ENCODE measurements around the gene CEMP1.
A peak's percentile ranks its signal among the peaks of the same experiment; 100 is the strongest.

Gene CEMP1

DNA sequence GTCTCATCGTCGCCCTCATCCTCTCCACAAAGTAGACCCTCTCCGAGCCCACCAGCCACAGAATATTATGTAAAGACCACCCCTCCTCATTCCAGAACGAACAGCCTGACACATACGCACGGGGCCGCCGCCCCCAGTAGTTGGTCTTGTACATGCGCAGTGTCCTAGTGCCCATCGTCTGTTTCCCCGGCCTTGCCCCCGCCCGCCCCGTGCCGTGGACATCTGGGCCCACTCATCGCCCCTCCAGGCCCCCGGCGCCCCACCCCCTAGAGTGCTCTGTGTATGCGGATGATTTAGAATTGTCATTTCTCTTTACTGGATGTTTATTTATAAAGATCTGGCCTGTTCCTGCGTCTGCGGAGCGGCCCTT, 11.5 kb downstream of the CEMP1 start:
- DNase-seq (ENCODE audit: low read depth in 2 of 2), result no peak

DNA sequence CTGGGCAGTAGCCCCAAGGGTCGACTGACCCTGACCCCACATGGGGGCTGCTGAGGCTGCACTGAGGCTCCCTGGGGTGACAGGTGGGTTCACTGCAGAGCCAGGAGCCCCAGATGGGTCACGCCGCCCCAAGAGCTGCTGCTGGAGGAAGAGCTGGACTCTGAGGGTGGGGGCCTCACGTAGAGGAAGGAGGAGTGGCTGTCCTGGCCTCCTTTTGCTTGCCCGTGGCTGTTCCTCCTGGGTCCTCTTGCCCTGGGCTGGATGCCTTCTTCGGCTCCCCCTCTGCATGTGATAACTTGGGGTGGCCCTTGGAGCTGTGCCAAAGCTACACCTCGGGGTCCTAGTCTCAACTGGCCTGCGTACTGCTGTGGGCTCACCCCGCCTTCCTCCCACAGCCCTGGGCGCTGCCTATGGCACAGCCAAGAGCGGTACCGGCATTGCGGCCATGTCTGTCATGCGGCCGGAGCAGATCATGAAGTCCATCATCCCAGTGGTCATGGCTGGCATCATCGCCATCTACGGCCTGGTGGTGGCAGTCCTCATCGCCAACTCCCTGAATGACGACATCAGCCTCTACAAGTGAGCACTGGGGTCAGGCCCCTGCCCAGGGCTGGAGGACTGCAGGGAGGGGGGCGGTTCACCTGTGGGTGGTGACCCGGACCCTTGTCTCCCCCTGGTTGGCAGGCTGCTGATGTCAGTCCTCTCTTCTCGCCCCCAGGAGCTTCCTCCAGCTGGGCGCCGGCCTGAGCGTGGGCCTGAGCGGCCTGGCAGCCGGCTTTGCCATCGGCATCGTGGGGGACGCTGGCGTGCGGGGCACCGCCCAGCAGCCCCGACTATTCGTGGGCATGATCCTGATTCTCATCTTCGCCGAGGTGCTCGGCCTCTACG, 12.1 kb downstream of the CEMP1 start:
- no peak for DNase-seq (ENCODE audit: low read depth in 2 of 2)

DNA sequence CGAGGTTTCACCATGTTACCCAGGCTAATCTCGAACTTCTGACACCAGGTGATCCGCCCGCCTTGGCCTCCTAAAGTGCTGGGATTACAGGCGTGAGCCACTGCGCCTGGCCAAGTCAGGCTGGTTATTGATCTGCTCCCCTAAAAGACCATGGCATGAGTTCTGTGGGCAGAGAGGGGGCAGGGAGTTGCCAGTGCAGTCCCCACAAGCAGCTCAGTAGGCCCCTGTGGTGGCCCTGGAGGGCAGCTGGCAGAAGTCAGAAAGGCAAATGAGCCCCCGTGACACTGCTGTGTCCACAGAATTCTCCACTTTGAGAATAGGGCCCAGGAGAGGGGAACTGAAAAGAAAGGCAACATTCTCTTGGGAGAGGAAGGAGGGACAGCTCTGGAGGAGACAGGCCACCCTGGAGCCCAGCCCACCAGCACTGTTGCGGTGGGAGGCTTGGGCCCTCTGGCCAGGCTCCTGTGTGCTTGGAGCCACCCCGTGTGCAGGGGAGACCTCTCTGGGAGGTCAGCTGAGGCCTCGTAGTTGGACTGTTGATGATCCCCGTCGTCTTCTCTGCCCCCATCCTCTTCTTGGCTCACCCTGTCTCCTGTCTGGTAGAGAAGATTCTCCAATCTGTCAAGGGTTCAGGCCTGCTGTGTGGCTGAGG, 13.1 kb downstream of the CEMP1 start:
- DNase-seq (ENCODE audit: low read depth in 2 of 2), result no peak

DNA sequence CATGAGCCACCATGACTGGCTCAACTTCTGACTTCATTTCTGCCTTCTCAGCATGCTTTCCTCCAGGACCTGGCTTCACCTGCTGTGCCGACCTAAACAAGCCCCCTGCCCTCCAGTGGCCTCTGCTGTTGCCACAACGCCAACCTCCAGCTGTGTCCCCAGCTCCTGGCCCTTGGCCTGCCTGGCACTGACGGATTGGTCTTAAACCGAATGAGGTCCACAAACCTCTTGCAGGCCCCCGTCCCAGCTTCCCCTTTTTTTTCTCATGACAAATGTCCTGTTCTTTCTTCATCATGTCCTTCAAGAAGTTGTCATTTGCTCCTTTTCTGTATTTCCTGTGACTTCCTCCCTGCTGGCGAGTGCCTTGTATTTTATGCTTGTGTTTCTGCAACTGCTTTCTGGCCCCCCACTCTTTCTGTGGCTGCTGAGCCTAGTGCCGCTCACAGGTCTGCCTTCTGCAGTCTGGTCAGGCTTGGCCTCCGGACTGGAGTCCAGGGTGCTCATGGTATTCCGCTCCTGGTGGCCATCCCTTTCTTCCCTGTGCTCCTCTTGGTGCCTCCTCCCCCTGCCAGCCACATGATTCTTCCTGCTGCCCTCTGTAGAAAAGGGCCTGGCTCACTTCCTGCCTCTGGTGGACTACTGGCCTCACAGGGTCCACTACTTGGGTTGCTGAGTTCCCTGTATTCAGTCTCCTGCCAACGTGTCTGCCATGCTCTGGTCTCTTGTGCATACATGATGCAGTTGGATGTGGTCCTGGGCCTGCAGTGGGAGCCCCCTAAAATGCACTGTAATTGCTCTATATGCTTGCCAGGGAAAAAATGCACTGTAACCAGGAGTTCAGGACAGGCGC, 14.6 kb downstream of the CEMP1 start:
- no peak for DNase-seq (ENCODE audit: low read depth in 2 of 2)

DNA sequence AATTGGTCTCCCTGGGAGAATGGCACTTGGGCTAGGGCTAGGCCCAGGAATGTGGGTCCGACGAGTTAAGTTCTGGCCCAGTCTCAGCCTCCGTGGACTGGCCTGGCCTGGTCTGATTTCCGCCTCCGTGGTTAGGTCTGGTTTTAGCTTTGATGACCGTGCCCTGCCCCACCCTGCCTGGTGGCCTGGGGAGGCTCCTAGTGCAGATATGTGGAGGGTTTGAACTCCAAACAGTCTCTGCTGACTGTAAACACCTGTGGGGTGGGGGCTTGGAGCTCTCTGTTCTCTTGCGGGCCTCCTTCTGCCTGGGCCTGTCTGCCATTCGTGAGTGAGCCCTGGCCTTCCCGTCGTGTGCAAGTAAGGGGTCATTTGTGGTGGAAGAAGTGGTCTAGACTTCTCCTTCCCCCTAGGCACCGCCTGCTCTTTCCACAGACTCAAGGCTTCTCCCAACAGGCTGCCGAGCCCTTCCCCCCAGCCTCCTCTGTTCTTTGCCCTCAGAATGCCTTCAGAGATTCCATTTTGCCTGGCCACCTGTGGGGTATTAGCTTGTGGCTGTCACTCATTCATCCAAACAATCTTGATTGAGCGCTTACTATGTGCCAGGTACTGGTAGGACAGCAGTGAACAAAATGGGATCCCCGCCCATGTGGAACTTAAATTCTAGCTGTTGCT, 15.9 kb downstream of the CEMP1 start:
- no peak for DNase-seq (ENCODE audit: low read depth in 2 of 2)

DNA sequence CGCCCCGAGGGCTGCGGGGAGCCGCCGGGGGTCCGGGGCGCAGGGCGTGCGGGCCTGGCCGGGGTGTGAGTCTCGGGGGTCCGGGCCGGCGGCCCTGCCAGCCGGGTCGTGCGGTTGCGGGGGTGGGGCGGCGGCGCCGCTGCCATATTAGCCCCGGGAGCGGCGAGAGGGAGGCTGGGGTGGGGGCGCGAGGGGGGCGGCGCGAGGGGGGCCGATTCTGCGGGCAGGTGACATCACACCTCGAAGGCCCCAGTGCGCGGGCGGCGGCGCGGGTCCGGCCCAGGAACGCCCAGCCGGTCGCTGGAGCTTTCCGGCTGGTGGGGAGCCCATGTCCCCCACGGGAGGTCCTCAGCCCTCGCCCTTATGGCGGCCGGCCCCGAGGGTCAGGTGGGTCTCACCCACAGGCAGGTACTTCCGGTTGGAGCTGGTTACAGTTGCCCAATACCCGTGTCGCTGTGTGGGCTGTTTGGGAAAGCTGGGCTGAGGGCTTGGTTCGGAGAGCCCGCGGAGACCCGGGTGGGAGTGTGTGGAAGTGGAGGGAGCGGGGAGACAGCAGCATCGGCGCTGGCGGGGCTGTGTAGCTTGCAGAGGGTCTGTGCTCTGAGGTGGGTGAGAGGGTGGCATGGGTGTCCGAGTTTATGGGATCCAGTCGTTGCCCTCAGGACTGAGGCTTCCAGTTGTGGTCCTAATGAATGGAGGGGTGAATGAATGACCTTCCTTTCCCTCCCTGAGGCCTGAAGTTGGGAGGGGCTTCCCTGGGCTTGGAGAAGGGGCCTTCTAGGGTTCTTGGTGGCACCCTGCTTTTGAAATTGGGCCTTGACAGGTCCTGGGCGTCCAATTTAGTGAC, 16.7 kb downstream of the CEMP1 start:
- no peak for DNase-seq (ENCODE audit: low read depth in 2 of 2)

DNA sequence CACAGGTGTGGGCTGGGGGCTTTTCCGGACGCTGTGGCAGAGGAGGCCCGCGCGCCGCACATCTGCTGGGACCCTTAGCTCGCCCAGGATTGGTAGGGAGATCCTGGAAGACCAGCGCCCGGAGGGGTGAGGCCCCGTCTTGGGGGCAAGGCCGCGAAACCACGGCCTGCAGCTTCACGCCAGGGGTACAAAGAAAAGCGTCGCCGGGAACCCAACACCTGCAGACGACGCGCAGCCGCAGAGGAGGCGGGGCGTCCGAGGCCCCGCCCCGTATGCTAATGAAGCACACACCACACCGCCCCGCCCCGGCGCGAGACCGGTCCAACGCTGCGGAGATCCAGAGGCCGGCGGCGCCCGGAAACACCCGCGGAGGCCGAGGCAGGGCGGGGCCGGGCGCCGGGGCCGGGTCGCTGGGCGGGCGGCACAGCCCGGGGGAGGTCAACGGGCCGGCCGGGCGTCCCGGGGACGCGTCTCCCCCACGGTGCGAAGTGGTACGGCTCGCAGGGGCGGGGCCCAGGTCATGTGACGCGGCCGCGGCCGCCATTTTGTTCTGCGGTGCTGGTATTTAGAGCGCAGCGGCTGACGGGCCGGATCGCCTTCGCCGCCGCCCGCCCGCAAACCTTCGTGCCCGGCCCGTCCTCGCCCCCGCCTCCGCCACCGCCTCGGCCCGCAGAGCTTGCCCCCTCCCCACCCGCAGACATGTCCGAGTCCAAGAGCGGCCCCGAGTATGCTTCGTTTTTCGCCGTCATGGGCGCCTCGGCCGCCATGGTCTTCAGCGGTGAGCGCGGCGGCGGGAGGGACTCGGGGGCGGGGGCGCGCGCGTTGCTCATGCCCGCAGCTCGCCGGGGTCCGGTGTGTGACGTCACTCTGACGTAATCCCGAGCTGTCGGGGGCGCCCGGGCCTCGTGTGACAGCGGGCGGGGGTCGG, 17.5 kb downstream of the CEMP1 start, which contains the start of gene ATP6V0C:
Gene ATP6V0C (plus strand): TSS at position 548 of the 928 bp plus-strand sequence. CDS start 152 bp downstream, at position 700.
- peak; percentile 69 to 81 for DNase-seq (ENCODE audit: low read depth in 2 of 2)

DNA sequence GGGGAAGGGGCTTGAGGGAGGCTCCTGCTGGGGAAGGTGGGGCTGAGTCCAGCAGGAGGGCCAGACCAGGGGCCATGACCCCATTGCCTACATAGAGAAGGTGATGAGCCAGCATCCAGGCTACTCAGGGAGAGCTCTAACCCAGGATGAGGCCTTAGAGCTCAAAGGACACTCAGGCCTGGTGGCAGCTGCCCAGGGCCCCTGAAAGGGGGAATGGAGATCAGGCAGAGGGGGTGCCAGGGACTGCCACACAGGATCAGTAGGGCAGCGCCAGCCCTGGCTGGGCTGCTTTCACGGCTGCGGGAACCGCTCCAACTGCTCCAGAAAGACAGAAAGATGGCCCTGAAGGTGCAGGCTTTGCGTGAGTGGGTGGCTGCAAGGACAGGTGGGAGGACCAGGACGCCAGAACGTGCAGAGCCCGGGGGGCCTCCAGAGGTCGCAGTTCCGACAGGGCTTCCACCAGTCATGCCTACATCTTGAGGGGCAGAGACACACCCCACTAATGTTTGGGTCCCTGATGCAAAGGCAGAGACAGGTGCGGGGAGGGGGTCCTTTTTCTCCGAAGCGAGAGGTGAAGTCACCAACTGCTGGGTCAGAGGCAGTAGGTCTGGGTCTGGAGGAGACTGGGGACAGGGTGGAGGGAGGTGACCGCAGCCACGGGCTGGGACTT, 18.3 kb downstream of the CEMP1 start:
- no peak for DNase-seq (ENCODE audit: low read depth in 2 of 2)

DNA sequence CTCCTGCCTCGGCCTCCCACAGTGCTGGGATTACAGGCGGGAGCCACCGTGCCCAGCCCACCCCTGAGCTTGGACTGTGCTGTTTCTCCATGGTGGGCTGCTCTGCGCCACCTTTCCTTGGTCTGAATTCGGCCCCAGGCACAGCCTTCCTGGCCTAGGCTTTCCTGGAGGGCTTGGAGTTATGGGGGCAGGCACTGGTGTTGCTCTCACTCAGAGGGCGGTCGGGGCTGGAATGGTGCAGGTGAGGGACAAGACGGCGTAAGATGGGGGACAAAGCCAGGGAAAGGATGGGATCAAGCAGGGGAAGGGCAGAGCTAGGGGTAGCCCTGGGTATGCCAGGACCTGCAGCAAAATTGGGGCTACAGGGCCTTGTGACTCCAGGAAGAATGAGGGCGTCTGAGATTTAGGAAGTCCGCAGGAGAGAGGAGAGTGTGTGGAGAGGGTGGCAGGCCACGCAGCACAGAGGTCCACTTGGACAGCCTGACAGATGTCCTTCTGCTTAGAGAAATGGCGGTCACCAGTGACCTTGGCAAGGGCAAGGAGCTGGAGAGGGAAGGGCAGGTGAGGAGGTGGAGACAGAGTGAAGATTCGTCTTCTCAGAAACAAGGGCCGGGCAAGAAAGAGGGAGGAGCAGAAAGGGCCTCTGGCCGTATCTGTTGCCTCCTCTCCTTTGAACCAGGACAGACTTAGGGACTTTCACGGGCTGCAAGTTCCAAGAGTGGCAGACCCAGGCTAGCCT, 19.0 kb downstream of the CEMP1 start:
- no peak for DNase-seq (ENCODE audit: low read depth in 2 of 2)

DNA sequence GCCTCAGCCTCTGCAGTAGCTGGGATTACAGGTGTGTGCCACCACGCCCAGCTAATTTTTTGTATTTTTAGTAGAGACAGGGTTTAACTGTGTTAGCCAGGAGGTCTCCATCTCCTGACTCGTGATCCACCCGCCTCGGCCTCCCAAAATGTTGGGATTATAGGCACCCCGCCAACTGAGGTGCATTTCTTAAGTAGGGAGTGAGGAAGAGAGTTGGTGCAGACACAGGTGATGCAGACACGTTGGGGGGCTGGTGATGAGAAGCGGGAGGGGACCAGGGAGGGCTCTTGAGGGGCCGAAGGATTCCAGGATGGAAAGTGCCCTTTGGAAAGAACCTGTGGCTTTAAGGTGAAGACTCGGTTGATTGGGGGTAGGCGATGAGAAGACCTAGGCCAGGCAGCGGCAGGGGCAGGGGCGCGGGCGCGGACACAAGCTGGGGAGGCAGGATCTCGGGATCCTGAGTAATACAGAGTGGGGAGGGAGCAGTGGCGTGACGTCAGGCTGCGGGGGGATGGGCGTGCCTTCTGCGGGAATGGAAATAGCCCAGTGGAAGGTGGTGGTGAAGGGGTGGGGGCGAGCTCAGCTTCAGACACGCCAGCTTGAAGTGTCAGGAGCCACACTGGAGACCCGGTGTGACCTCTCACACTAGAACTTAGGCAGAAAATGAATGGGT, 19.9 kb downstream of the CEMP1 start:
- DNase-seq (ENCODE audit: low read depth in 2 of 2), result no peak

DNA sequence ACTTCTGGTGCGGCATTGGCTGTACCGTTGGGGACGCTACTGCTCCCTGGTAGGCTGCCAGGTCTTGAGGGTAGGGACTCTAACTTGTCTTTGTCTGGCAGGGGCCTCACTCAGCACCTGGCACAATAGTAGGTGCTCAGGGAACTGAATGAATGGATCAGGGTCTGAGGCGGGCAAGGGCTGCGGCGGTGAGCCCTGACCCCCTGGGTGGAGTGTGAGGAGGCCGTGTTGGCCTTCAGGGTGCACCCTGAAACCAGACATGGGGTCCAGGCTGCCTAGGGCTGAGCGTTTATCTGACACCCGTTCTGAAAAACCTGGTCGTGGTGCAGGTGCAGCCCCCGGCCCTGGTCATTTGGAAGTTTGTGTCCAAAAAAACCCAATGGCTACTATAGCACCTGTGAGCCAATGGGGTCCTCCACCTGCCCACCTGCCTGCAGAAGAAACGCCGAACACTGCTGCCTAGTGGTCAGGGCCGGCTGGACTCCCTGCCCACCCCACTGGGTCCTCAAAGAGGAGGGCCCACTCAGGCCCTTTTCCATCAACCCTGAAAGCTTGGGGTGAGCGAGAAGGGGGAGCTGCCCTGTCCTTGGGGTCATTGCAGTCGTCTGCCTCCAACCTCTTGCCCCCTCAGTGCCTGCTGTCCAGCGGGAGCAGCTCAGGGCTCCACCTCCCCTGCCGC, 22.3 kb downstream of the CEMP1 start:
- DNase-seq (ENCODE audit: low read depth in 2 of 2), result no peak

DNA sequence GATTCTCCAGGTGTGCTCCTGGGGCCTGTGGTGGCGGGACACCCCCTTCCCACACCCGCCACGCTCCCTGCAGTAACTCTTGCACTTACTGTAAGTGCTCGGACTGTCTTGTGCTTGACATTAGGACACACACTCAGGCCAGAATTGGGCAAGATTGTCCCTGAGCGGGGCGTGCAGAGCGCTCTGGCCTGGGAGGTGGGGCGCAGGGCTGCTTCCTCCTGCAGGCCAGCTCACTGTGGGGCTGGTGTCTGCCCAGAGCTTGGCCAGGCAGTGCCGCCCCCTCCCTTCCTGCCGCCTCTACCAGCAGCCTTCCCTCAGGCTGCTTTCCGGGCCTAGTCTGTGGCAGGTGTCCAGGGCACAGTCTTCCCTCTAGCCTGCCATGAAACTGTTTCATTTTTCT, 23.5 kb downstream of the CEMP1 start:
- DNase-seq (ENCODE audit: low read depth in 2 of 2), result no peak

DNA sequence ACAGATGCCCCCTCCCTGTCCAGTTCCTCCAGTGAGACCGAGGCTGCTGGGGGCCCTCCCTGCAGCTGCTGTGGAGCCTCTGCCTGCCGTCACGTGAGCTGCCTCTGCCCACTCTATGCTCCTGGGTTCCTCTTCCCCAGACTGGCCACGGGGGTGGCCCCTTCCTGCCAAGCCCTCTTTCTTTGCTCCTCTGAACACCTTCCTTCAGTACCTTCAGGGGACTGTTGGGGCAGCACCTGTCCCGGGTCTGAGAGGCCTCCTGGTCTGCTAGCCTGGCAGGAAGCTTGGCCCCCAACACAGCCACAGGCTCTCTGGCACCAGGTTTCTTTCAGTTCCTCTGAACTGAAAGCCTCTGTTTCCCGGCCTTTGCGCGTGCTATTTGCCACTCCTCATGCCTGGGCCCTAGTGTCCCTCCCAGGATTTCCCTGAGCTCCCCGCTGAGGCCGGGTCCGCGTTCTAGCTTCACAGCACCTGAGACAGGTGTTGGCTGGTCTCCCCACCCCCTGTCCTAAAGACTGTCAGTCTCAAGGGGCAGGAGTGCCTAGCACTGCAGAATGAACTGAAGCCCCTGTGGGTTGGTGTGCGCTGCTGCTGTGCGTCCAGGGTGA, 24.1 kb downstream of the CEMP1 start:
- DNase-seq (ENCODE audit: low read depth in 2 of 2), result no peak

DNA sequence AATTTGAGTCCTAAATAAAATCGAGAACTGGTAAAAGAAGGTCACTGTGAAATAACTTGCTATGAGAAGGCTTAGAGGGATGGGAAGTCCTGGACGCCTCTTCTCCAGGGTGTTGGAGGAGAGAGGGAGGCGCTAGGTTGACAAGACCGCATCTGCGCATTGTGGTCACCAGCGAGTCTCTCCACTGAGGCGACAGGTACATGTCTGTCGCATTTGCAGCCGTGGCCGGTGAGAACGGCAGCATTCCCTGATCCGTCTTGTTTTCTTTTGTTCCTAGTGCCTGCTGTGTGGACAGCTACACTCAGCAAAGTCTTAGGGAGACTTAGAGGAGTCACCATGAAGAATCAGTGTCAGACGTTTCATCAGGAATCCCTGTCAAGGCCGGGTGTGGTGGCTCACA, 25.5 kb downstream of the CEMP1 start:
- no peak for DNase-seq (ENCODE audit: low read depth in 2 of 2)

DNA sequence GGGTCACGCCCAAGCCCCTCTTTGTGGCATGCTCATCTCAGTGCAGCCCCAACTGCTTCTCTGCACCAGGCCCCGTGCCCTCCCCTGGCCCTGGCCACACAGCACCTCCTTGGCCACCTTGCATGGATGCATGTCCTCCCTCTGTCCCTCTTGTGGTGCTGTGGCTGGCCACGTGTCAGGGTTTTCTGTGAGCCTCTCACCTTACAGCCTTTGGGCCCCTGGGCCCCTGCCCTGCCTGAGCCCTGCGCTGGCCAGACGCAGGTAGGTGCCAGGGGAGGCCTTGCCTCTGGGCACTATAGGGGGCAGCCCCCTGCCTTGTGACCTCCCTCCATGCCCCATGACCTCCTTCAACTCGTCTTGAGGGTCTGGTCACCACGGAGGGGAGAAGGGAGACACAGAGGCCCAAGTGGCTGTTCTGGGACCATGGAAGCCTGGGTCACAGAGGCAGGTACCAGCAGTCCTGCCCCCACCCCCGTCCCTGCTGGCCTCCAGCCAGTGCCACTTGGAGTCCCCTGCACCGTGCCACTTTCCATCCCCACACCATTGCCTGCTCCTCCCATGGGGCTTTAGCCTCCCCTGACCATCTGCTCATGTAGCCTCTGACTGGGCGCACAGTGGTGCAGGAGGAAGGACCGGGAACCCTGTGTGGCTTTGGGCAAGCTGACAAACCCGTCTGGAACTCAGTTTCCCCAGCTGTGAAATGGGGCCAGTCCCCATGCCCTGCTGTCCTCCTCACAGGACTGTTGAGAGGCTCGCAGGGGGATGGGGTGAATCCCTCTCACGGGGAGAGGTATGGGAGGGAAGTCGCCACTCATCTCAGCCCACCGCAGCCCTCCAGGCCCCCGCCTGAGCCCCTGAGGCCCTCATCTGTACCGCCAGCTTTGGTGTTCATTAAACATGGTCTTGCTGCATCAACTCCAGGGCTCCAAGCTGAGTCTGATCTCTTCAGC, 29.0 kb downstream of the CEMP1 start:
- no peak for DNase-seq (ENCODE audit: low read depth in 2 of 2)
